Activated CD8-positive, alpha-beta memory T cell treated with anti-CD3 and anti-CD28 coated beads, Interleukin-2, amount 50 U/mL, for 48 hours (primary cell): ENCODE measurements around the gene MIA2.

ENCODE experiments used
- DNase-seq: peaks from one replicate; pipeline ENCODE4 v3.0.0-alpha.2; 2020

MIA2 gene

DNA sequence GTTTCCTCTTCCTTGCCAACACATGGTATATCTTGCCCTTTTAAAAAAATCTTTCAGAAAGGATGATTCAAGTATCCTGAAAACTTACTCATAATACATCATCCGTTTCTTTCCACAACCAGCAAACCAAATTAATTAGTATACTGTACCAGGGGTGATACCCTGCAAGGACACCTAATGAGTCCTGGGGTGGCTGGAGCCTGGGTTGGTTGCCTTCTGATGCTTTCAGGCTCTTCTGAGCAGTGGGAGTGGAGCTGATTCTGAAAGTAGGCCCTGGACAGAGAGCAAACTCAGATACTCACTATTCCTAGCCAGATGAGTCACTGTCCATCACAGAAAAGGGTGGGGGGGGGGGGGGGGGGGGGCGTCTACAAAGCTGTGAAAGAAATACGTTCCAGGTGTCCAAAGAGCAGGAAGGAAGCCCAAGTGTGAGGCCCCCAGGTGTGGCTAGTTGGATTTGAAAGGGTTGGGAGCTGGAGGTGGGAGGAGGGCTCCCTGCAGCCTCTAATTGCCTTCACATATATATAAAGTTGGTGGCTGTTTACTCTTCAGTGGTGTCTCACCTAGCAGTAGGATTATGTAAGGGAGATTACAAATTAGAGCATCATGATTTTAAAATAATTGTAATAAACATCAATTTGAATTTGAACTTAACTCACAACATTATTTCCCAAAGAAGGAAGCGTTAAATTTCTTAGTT is 162.0 kb downstream of the MIA2 start:
- no peak for DNase-seq

DNA sequence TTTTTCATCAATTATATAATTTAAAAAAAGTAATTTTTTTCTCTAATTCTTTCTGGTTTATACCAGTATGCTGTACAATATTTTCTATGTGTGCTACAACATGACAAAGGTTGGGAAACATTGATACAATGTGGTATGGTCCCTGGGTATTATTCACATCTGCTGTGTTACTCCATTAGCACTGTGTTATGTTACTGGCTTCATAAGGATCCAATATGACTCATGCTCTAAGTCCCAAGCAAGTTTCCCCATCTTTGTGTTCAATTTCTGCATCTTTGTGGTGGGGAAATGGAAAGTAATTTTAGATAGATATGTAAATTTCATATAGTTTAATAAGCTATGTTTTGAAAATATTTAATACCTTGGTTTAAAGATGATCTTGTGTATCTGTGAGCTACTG is 162.7 kb downstream of the MIA2 start:
- DNase-seq = no peak

DNA sequence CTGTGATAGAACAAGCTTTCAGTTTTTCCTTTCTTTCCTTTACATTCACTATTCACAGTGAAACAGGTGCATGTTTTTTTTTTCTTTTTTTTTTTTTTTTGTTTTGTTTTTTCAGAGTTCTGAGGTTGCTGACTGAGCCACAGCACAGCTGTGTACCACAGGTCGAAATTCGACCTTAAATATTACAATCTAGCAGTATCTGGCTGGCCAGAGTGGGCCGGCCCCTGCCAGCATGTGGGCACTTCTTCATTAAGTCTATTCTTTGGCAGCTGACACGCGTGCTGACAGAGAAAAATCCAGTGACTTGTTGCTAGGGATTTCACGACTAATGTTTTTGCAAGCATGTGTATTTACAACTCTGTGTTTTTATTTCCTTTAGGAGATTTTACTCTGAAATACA is 164.7 kb downstream of the MIA2 start:
- no peak for DNase-seq

DNA sequence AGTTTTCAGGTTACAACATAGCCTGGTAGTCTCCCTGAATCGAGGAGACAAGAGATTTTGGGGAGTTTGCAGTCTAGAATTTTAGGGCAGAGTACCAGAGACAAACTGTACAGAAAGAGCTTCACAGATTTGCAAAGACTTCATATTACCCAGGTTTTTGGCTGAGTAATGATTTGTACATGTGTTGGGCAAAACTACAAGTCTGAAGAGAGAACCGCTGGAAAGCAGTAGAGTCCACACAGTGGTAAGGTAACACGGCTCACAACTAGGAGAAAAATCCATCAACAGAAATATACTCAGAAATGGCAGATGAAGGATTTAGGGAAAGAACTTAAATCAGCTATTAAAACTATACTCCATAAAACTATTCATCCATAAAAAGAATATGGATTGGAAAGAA is 172.8 kb downstream of the MIA2 start:
- DNase-seq = no peak

DNA sequence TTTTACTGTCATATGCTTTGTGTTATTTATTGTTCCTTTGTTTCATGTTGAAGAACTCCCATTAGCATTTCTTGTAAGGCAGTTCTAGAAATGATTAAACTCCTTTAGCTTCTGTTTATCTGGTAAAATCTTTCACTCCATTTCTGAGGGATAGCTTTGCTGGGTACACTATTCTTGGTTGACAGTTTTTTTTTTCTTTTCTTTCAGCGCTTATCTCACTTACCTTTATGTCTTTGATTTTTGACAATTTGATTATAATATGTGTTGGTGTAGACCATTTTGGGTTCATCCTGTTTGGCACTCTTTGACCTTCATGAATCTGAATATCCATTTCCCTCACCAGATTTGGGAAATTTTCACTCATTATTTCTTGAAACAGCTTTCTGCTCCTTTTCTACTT is 182.4 kb downstream of the MIA2 start:
- no peak for DNase-seq

DNA sequence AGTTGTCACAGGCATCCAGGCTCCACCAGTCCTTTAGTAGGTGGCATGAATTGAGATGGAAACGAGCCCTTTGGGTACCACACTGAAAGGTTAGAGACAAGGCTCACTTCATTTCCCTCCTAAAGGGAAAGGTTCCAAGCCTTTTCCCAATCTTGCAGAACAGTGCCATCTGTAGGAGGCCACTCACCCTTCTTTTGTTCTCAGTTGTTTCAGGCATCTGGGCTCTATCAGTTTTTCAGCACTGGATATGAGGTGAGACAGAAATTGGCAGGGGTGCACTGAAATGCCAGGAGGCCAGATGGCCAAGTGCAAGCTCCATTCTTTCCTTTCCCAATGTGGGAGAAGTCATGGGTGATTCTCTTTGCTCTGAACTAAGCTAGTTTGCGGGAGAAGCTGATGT is 183.3 kb downstream of the MIA2 start:
- no peak for DNase-seq

DNA sequence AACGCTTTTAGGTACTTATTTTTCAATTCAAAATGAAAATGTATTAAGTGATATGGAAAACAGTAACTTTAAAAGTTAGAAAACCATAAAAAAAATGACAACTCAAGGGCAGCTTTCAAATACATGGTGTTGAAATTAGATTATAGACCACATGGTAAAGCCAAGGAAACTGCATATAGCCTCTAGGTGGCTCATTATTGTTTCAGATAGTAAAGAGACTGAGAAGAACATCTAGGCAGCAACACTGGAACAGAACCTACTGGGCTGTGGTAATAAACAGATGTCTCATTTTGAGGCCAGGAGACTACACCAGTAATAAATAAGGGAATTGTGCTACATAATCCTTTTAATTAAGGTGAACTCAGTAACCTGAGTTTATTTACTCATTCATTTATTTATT is 185.6 kb downstream of the MIA2 start:
- DNase-seq = no peak

DNA sequence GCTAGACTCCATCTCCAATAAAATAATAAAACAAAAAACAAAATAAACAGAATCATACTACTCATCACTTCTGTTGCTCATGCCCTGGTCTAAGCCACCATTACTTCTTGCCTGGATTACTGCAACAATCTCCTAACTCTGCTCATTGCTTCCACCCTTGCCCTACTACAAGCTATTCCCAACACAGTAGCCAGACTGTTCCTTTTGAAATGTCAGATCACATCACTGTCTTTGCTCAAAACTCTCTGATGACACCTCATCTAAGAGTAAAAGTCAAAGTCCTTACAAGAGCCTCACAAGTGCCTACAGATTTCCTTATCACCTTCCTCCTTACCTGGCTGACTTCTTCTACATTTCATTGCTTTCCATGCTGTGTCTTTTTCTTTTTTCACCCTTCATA is 188.5 kb downstream of the MIA2 start:
- no peak for DNase-seq

DNA sequence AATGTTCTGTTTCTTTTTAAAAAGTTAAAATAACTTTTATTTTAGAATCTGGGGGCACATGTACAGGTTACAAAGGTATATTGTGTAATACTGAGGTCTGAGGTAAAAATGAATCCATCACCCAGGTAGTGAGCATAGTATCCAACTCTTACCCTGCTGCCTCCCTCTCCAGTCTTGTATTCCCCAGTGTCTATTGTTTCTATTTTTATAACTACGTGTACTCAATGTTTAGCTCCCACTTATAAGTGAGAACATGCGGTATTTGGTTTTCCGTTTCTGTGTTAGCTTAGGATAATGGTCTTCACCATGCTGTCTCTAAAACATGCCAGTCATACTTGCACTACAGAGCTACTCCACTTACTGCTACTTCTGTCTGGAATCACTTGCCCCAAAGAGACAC is 190.1 kb downstream of the MIA2 start:
- DNase-seq = no peak

DNA sequence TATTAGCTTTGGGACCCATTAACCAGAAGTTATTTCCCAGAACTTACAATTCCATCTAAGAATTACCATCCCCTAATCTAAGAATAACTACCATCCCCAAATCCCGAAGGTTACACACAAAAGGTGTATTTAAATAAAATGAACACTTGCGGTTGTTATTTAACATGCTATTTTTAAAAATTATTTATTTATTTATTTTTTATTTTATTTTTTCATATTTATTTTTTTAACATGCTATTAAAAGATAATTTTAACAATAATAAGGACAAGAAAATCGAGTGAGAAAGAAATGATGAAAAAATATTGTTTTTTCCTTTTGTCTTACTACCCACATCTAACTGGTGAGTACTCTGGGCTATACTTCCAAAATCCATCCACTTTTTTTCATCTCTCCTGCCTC is 192.2 kb downstream of the MIA2 start:
- DNase-seq = no peak

DNA sequence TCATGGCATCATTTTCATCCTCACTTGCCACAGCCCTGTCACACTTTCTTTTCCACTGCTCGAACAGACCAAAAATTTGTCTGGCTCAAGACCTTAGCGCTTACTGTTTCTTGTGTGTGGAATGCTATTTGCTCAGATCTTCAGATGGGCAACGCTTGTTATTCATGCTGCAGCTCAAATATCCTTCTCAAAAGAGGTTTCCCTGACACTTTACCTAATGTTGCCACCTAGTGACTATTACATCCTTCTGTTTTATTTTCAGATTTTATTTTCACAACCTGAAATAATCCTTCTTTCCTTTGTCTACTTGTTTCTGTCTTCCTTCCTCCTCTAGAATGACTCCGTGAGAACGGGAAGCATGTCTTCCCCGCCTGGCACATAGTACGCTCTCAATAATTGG is 192.9 kb downstream of the MIA2 start:
- no peak for DNase-seq

DNA sequence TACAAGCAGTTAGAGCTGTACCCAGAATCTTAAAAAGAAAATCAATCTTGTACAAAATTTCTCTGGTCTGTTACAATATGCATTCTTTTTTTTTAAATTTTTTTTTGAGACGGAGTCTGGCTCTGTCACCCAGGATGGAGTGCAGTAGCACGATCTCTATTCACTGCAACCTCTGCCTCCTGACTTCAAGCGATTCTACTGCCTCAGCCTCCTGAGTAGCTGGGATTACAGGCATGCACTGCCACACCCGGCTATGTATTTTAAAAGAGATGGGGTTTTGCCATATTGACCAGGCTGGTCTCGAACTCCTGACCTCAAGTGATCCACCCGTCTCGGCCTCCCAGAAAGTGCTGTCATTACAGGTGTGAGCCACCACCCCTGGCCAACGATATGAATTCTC is 194.4 kb downstream of the MIA2 start:
- no peak for DNase-seq

DNA sequence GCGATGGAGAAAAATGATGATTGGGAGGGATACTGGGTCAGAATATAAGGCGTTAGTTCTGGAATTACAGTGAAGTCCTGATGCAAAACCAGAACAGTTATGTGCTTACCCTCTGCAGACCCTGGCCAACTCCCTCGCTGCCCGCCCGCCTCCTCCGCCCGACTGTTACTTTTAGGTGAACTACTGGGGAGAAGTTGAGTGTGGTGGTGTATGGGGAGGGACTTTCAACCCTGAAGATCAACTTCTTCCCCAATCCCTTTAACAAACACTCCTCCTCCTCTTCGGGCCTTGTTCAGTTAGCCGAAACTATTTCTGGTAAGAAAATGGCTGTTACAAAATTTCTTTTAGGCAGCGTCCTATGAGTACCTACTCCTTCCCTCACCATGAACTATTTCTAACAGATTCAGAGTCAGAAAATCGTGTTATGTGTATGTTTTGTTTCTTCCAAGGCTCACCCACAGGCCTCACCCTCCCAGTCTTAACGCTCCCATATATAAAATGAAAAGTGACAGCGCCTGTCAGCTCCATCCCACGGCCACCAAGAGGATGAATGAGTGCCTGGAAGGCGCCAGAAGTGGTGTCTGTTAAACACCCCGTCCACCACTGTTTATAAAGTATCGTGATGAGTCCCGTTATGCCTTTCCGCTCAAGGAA is 197.2 kb downstream of the MIA2 start:
- peak; percentile 58 for DNase-seq

DNA sequence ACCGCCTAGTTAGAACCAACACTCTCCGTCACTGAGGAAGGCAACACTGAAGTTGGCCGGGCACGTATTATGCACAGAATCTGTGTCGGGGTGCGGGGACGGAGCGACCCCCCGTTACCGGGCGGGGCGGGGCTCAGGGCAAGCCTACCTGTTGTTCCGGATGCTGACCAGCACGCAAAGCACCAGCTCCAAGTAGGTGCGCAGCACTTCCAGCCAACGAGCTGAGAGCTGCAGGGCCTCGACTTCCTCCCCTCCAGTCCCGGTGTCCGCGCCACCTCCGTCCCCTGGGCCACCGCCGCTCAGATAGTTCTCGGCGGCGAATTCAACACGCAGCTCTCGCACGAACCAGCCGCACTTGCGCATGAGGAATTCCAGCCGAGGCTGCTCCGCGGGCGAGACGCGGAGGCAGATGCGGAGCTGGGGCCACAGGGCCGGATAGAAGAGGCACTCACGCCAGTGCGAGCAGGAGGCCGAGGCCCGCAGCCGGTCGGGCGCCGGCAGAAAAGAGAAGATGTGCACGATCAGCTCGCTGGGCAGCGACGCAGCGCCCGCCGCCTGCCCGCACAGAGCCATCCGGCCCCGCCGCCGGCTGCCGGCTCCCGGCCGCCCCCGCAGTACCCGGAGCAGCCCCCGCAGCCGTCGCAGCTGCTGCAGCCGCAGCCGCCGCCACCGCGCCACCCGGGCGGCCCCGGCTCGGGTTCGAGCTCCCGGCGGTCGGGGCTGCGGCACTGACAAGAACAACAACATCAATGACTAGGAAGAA is 197.9 kb downstream of the MIA2 start:
- peak; percentile 73 for DNase-seq

DNA sequence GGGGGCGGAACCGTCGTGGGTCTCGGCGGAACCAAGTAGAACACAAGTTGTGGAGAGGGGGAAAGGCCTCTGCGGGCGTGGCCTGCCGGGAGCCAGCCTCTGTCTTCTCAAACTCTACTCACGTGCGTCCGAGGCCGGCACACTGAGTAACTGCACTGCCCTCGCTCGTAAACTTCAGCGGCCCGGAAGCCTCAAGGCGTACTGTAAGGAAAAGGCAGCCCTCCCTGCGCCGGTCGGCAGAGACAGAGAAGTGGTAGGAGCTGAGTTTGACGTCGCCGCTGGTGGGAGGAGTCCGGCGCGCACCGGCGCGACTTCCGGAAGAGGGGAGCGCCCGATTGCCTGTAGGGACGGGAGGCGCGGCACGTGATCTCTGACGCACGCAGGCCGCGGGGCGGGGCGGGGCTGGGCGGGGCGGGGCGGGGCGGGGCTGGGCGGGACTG is 198.5 kb downstream of the MIA2 start, which contains the start of gene FBXO33:
TSS of gene FBXO33 (minus strand) at position 255 of the 440 bp plus-strand sequence. CDS start 271 bp downstream, outside the sequence.
- peak; percentile 97 for DNase-seq

DNA sequence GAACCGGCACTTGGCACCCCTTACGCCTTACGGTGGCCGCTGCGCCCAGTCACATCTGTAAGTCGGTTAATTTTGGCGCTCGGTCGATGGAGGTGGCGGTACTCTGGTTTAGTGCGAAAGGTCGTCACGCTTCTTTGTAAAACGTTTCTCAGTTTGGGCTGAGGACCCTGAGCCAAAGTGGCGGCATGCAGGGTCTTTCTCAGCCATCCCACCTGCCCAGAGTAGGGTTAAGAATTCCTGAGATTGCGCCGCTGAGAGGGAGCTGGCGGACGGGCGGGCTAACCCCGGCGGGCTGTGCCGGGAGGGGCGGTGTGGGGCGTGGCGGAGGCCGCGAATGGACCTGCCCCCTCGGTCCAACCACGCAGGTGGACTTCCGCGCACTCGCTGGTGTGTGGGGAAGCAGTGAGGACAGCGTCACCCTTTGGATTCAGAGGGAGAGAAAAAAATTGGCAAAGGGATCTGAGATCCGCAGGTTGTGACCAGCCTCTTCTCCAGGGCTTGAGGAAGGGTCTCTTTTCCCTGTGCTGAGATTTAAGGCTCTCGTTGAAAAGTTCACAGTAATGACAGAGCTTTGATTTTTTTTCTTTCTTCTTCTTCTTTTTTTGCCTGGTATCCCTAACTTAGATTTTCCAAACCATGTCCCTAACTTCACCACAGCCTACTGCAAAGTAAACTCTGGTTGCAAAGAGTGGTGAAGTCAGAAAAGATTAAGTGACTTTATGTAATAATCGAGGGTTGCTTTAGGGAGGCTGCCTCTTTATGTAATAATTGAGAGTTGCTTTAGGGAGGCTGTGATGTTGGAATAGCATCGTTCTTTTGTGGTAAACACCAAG is 199.1 kb downstream of the MIA2 start:
- DNase-seq = peak; percentile 86

DNA sequence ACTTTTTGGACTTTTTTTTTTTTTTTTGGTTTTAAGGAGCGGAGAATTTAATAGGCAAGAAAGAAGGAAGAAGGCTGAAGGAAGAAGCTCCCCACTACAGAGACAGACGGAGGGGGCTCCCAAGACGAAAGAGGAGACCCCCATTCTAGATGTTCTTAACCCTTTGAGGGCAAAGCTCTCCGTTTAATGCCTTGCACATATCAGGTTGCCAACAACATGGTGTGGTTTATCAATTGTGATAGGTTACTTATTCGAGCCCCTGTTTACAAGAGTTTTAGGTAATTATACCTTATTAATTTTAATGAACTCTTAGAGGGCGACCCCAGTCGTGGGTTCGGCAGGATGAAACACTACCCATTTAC is 199.7 kb downstream of the MIA2 start:
- no peak for DNase-seq

DNA sequence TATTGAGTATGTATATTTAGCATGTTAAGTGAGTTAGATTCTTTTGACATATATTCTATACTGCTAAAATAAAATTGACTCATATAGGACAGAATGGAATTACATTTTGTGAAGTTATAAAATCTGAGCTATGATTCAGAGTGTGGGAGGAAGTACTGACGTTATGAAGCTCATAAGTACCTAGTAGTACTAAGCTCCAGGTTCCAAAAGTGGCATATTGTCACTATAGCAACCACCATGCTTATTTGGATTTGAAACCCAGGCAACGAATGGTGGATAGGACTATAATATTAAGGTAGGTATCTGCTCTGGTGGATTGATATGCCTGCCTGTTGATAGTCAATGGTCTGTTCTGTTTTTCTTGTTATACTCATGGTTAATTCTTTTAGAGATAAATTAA is 200.7 kb downstream of the MIA2 start:
- DNase-seq = no peak

DNA sequence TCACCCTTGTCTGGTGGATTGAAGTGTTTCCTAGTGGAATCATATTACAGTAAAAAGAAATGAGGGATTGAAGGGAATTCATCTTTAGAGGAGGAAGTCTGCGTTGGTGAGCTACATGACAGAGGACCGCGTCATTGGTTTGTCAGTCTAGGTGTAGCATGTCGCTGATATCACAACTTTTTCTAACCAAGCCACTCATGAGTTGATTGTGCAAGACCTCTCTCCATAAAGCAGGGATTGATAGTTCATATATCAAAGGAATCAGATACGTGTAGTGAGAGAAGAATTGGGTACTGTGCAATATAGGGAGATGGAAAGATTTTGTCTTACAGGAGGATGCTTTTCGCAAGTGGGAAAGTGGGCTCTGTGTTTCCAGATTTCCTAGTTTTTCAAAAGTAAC is 201.5 kb downstream of the MIA2 start:
- DNase-seq = no peak
